Kidney epithelial cell (primary cell): Measurements from ENCODE around the gene HP1BP3. TPM values are rescaled to one million over a fixed set of nuclear protein-coding genes. Genes with fewer than 3 reads are reported as not detected.

Source experiments
- DNase-seq: peaks from one replicate; pipeline ENCODE4 v3.0.0-alpha.2; 2010; ENCODE audit warnings: low read depth
- H3K27me3 ChIP-seq: 2 replicates; pipeline ENCODE4 v1.6.0; 2011; ENCODE audit warnings: low read length; ENCODE audit not compliant: control insufficient read depth, insufficient read depth
- H3K36me3 ChIP-seq: 2 replicates; pipeline ENCODE4 v1.5.1; 2011; ENCODE audit warnings: low read length; ENCODE audit not compliant: control insufficient read depth, insufficient read depth
- H3K4me3 ChIP-seq: 2 replicates; pipeline ENCODE4 v1.5.1; 2011; ENCODE audit warnings: low read depth, mild to moderate bottlenecking, control low read depth, low read length
- CTCF ChIP-seq: IDR thresholded peaks from 2 replicates; pipeline ENCODE4 v1.5.1; 2011; ENCODE audit warnings: mild to moderate bottlenecking, moderate library complexity, low read length, control low read depth, inconsistent platforms; ENCODE audit not compliant: insufficient read depth, poor library complexity, severe bottlenecking
- total RNA-seq: library from RNA; depleted of rRNA; stranded (reverse); fragments of >200 nt; gene quantifications from 2 replicates; pipeline ENCODE4 v1.2.3, GENCODE V29; 2015

The HP1BP3 gene
- total RNA-seq, 1 donor from 2014 or later: 122 TPM

- H3K27me3 ChIP-seq: no peaks in the 10 kb centered on the region
- no peak overlapping the region for H3K4me3 ChIP-seq
- DNase-seq: no peak
- no peaks in the 10 kb centered on the region for H3K36me3 ChIP-seq
- no peak for TF ChIP-seq CTCF
These were observed 60.0 kb downstream of the HP1BP3 start for GRCh38 chr1:20726932-20727745.

GRCh38 chr1:20726118-20726911, 60.8 kb downstream of the HP1BP3 start:
- Histone ChIP-seq H3K27me3 (no peaks in the 10 kb centered on the region), H3K36me3 (no peaks in the 10 kb centered on the region), H3K4me3 (no peak overlapping the region)
- TF ChIP-seq CTCF: no peak
- DNase-seq: no peak

- Histone ChIP-seq H3K27me3 (no peaks in the 10 kb centered on the region), H3K36me3 (no peaks in the 10 kb centered on the region), H3K4me3 (no peak overlapping the region)
- DNase-seq: peak; percentile 38
- no peak for TF ChIP-seq CTCF
These were observed 61.7 kb downstream of the HP1BP3 start for GRCh38 chr1:20725189-20726117.

GRCh38 chr1:20724364-20725188, 62.5 kb downstream of the HP1BP3 start:
- Histone ChIP-seq H3K27me3 (no peaks in the 10 kb centered on the region), H3K4me3 (no peak overlapping the region), H3K36me3 (no peaks in the 10 kb centered on the region)
- TF ChIP-seq CTCF: no peak
- DNase-seq: no peak
